Measurements from ENCODE around the gene COQ10A.

DNA sequence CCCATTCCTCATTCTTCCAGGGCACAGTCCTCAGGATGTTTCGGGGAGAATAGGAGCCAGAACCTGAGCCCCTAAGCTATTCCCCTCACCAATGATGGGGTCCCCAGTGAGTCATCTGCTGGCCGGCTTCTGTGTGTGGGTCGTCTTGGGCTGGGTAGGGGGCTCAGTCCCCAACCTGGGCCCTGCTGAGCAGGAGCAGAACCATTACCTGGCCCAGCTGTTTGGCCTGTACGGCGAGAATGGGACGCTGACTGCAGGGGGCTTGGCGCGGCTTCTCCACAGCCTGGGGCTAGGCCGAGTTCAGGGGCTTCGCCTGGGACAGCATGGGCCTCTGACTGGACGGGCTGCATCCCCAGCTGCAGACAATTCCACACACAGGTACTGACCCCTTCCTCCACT, 35.6 kb upstream of the COQ10A start:
- TF ChIP-seq, protein P1, sequence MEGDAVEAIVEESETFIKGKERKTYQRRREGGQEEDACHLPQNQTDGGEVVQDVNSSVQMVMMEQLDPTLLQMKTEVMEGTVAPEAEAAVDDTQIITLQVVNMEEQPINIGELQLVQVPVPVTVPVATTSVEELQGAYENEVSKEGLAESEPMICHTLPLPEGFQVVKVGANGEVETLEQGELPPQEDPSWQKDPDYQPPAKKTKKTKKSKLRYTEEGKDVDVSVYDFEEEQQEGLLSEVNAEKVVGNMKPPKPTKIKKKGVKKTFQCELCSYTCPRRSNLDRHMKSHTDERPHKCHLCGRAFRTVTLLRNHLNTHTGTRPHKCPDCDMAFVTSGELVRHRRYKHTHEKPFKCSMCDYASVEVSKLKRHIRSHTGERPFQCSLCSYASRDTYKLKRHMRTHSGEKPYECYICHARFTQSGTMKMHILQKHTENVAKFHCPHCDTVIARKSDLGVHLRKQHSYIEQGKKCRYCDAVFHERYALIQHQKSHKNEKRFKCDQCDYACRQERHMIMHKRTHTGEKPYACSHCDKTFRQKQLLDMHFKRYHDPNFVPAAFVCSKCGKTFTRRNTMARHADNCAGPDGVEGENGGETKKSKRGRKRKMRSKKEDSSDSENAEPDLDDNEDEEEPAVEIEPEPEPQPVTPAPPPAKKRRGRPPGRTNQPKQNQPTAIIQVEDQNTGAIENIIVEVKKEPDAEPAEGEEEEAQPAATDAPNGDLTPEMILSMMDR (IDR thresholded peaks at IDR 0.05): no peak
- TF ChIP-seq MXI1 (IDR thresholded peaks at IDR 0.05; ENCODE audit: low read depth, low read length) (no peak), POLR2AphosphoS5 (IDR thresholded peaks at IDR 0.05; ENCODE audit: low read depth, low read length) (no peak), RAD21 (IDR thresholded peaks at IDR 0.05; ENCODE audit: low read length) (no peak)
